GM12878 (cell line): ENCODE data around the gene MPHOSPH8. TPM values are rescaled to one million over a fixed set of nuclear protein-coding genes. Genes with fewer than 3 reads are reported as not detected.

Experiments used
- CEBPB ChIP-seq, 2 experiments: fragments of 150-350 bp in 1 of 2; IDR thresholded peaks; 2 replicates each; pipeline ENCODE4 v1.6.1; 2012 to 2014; ENCODE audit warnings: low read depth in 2 of 2, low read length in 2 of 2, borderline replicate concordance in 1 of 2, inconsistent platforms in 1 of 2
- GATAD2B ChIP-seq: fragments of 450-650 bp; conservative IDR thresholded peaks from 2 replicates; pipeline ENCODE4 v1.6.1; 2017; ENCODE audit warnings: low read depth, mild to moderate bottlenecking, moderate library complexity
- IKZF2 ChIP-seq, 2 experiments: fragments of 450-650 bp; IDR thresholded peaks; 2 replicates each; pipeline ENCODE4 v1.6.1; 2017; ENCODE audit warnings: mild to moderate bottlenecking in 2 of 2, moderate library complexity in 2 of 2
- IRF4 ChIP-seq: IDR thresholded peaks from 2 replicates; pipeline ENCODE4 v1.6.1; 2011; ENCODE audit warnings: low read depth, low read length
- JUNB ChIP-seq: IDR thresholded peaks from 2 replicates; pipeline ENCODE4 v1.6.1; 2016; ENCODE audit warnings: antibody characterized with exemption, mild to moderate bottlenecking
- NBN ChIP-seq: fragments of 450-650 bp; IDR thresholded peaks from 2 replicates; pipeline ENCODE4 v1.6.1; 2016
- NR2C1 ChIP-seq: fragments of 450-650 bp; IDR thresholded peaks from 2 replicates; pipeline ENCODE4 v1.6.1; 2017; ENCODE audit warnings: antibody characterized with exemption, mild to moderate bottlenecking, moderate library complexity
- PAX5 ChIP-seq: IDR thresholded peaks from 2 replicates; pipeline ENCODE4 v1.6.1; 2011; ENCODE audit warnings: low read depth, low read length, borderline replicate concordance
- SREBF2 ChIP-seq: IDR thresholded peaks from 2 replicates; pipeline ENCODE4 v1.6.1; 2012; ENCODE audit warnings: mild to moderate bottlenecking, low read length
- STAT1 ChIP-seq: fragments of 450-650 bp; conservative IDR thresholded peaks from 2 replicates; pipeline ENCODE4 v1.6.1; 2014; ENCODE audit warnings: antibody characterized with exemption, mild to moderate bottlenecking
- ZNF207 ChIP-seq: fragments of 450-650 bp; IDR thresholded peaks from 2 replicates; pipeline ENCODE4 v1.6.1; 2014; ENCODE audit warnings: antibody characterized with exemption, mild to moderate bottlenecking, borderline replicate concordance
- polyA plus RNA-seq, 11 experiments: library from polyadenylated mRNA; depleted of rRNA in 4 of 11; unstranded in 6 of 11; stranded (reverse) in 5 of 11; fragments of >200 nt; fragmentation: Nextera tagmentation in 4 of 11; fragmentation: Illumina TruSeq in 1 of 11; extraction: Ambion mirVana in 4 of 11; extraction: Trizol in 1 of 11; gene quantifications; 1 replicate in 1 of 11; 2 replicates in 10 of 11; pipeline versions ENCODE4 v1.2.1 to v1.2.3, GENCODE V29; 2011 to 2016; ENCODE audit warnings: inconsistent platforms in 2 of 11, missing spikeins in 2 of 11, low read depth in 1 of 11
- total RNA-seq, 4 experiments: library from RNA; depleted of rRNA in 3 of 4; stranded (reverse); fragments of >200 nt in 3 of 4; fragmentation: Illumina TruSeq in 1 of 4; extraction: Trizol in 1 of 4; gene quantifications; 2 replicates each; pipeline versions ENCODE4 v1.2.1 to v1.2.3, GENCODE V29; 2013 to 2021
- TF ChIP-seq, protein P1 (sequence below): fragments of 450-650 bp; IDR thresholded peaks from 2 replicates; pipeline ENCODE4 v1.6.1; 2017; ENCODE audit warnings: low read depth, mild to moderate bottlenecking, moderate library complexity
- TF ChIP-seq, protein P2 (sequence below): fragments of 450-650 bp; IDR thresholded peaks from 2 replicates; pipeline ENCODE4 v1.6.1; 2016; ENCODE audit warnings: mild to moderate bottlenecking
- TF ChIP-seq, protein P3 (sequence below): fragments of 450-650 bp; conservative IDR thresholded peaks from 2 replicates; pipeline ENCODE4 v1.6.1; 2017; ENCODE audit warnings: mild to moderate bottlenecking, moderate library complexity

The MPHOSPH8 gene
- total and polyA plus RNA-seq, 10 of the 15 experiments (the other 5 are each of a cell fraction or from before 2014, with no cell fraction given): 15.9 to 34.9 (median 26.9) TPM

DNA sequence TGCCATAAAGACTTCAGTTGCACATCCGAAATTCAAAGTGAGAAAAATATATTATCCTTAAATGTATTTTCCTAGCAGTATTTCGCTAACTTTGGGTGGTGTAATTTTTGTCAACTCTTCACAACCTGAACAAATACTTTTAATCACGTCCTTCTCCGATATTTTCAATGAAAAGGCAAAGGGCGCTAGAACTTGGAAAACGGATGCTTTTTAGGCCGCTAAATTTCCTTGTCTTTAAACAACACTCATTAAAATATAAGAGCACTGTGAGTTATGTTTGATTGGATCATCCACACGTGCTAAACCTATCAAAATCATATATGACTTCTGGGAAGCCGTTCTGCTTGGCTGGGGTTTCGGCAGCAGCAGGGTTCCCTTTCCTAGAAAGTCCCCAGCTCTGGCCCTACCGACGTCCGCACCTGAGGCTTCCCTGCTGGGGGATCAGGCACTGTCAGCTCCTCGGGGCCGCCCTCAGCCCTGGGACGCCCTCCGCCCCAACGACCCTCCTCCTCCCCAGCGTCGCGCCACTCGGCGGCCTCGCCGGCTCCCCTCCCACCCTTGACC, 462 bp upstream of the MPHOSPH8 start (continued):
- TF ChIP-seq, protein P1, sequence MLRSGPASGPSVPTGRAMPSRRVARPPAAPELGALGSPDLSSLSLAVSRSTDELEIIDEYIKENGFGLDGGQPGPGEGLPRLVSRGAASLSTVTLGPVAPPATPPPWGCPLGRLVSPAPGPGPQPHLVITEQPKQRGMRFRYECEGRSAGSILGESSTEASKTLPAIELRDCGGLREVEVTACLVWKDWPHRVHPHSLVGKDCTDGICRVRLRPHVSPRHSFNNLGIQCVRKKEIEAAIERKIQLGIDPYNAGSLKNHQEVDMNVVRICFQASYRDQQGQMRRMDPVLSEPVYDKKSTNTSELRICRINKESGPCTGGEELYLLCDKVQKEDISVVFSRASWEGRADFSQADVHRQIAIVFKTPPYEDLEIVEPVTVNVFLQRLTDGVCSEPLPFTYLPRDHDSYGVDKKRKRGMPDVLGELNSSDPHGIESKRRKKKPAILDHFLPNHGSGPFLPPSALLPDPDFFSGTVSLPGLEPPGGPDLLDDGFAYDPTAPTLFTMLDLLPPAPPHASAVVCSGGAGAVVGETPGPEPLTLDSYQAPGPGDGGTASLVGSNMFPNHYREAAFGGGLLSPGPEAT: no peak
- TF ChIP-seq NR2C1 (peak; percentile 82; the same call in 1 of the 2 replicates), STAT1 (no peak), IKZF2 (IDR thresholded peaks at IDR 0.05) (peak in 1 of 2 experiments; percentile 15; a peak in 1 of 4 replicates), IRF4 (no peak), SREBF2 (no peak), NBN (0 out of 2 replicates have a peak, but pooled peaks have one; percentile 11), GATAD2B (0 out of 2 replicates have a peak, but pooled peaks have one; percentile 42), CEBPB (IDR thresholded peaks at IDR 0.05; ENCODE audit: borderline replicate concordance in 1 of 2, low read depth in 2 of 2, low read length in 2 of 2) (no peak), PAX5 (peak; percentile 35; the same call in 1 of the 2 replicates), JUNB (no peak), ZNF207 (no peak)
- TF ChIP-seq, protein P2, sequence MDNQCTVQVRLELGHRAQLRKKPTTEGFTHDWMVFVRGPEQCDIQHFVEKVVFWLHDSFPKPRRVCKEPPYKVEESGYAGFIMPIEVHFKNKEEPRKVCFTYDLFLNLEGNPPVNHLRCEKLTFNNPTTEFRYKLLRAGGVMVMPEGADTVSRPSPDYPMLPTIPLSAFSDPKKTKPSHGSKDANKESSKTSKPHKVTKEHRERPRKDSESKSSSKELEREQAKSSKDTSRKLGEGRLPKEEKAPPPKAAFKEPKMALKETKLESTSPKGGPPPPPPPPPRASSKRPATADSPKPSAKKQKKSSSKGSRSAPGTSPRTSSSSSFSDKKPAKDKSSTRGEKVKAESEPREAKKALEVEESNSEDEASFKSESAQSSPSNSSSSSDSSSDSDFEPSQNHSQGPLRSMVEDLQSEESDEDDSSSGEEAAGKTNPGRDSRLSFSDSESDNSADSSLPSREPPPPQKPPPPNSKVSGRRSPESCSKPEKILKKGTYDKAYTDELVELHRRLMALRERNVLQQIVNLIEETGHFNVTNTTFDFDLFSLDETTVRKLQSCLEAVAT: peak; percentile 73
- TF ChIP-seq, protein P3, sequence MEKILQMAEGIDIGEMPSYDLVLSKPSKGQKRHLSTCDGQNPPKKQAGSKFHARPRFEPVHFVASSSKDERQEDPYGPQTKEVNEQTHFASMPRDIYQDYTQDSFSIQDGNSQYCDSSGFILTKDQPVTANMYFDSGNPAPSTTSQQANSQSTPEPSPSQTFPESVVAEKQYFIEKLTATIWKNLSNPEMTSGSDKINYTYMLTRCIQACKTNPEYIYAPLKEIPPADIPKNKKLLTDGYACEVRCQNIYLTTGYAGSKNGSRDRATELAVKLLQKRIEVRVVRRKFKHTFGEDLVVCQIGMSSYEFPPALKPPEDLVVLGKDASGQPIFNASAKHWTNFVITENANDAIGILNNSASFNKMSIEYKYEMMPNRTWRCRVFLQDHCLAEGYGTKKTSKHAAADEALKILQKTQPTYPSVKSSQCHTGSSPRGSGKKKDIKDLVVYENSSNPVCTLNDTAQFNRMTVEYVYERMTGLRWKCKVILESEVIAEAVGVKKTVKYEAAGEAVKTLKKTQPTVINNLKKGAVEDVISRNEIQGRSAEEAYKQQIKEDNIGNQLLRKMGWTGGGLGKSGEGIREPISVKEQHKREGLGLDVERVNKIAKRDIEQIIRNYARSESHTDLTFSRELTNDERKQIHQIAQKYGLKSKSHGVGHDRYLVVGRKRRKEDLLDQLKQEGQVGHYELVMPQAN: 0 out of 2 replicates have a peak, but pooled peaks have one; percentile 23
